ENCODE results near the gene EPB41L5. TPM values are rescaled to one million over a fixed set of nuclear protein-coding genes. Genes with fewer than 3 reads are reported as not detected.

Gene EPB41L5
- total and polyA plus RNA-seq, 2 experiments from 2014 or later, result 31.1 to 41.7 TPM

DNA sequence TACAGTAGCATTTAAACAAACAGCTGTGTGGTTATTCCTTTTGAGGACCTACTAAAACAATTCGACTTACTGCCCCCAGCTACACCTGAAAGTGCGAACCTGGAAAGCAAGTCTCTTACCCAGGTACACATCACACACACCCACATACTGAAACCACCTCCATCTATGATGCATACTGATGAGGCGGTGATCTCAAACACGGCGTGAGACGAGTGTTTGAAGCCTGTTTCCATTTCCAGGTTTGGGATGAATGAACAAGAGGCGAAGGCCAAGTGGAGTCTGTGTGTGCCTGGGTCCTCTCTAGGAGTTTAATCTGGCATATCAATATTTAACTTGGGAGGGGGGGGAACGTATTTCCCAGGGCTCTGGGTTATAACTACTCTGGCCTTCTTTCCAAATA, 208.7 kb downstream of the EPB41L5 start:
- Histone ChIP-seq H3K27ac (no peak overlapping the region), H3K4me2 (no peak overlapping the region), H3K27me3 (no peaks in the 10 kb centered on the region), H3K36me3 (replicated peaks; ENCODE audit: insufficient read depth, low read depth) (no peaks in the 10 kb centered on the region), H2AFZ (no peak overlapping the region), H3K4me3 (no peak overlapping the region), H3K9me2 (replicated peaks; ENCODE audit: insufficient read depth) (no peaks in the 10 kb centered on the region), H4K20me1 (ENCODE audit: insufficient read depth, poor library complexity, severe bottlenecking) (no peaks in the 10 kb centered on the region), H3K4me1 (ENCODE audit: insufficient read depth) (peaks cover 15% of the 10 kb centered on the region), H3K9me3 (ENCODE audit: low read depth) (peaks cover 4% of the 10 kb centered on the region), H3K79me2 (peaks cover 22% of the 10 kb centered on the region)
- TF ChIP-seq EZH2 (IDR thresholded peaks at IDR 0.05; ENCODE audit: borderline replicate concordance) (no peak), EZH2phosphoT487 (IDR thresholded peaks at IDR 0.05; ENCODE audit: low read depth, severe bottlenecking, unreplicated experiment) (no peak)
- TF ChIP-seq, protein P1, sequence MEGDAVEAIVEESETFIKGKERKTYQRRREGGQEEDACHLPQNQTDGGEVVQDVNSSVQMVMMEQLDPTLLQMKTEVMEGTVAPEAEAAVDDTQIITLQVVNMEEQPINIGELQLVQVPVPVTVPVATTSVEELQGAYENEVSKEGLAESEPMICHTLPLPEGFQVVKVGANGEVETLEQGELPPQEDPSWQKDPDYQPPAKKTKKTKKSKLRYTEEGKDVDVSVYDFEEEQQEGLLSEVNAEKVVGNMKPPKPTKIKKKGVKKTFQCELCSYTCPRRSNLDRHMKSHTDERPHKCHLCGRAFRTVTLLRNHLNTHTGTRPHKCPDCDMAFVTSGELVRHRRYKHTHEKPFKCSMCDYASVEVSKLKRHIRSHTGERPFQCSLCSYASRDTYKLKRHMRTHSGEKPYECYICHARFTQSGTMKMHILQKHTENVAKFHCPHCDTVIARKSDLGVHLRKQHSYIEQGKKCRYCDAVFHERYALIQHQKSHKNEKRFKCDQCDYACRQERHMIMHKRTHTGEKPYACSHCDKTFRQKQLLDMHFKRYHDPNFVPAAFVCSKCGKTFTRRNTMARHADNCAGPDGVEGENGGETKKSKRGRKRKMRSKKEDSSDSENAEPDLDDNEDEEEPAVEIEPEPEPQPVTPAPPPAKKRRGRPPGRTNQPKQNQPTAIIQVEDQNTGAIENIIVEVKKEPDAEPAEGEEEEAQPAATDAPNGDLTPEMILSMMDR (IDR thresholded peaks at IDR 0.05; ENCODE audit: poor library complexity), result no peak
- no peak for DNase-seq (ENCODE audit: low spot score)
- 95% methylated on average over 8 of the region's 8 CpGs for WGBS (ENCODE audit: low lambda C conversion rate, missing lambda C conversion rate)

DNA sequence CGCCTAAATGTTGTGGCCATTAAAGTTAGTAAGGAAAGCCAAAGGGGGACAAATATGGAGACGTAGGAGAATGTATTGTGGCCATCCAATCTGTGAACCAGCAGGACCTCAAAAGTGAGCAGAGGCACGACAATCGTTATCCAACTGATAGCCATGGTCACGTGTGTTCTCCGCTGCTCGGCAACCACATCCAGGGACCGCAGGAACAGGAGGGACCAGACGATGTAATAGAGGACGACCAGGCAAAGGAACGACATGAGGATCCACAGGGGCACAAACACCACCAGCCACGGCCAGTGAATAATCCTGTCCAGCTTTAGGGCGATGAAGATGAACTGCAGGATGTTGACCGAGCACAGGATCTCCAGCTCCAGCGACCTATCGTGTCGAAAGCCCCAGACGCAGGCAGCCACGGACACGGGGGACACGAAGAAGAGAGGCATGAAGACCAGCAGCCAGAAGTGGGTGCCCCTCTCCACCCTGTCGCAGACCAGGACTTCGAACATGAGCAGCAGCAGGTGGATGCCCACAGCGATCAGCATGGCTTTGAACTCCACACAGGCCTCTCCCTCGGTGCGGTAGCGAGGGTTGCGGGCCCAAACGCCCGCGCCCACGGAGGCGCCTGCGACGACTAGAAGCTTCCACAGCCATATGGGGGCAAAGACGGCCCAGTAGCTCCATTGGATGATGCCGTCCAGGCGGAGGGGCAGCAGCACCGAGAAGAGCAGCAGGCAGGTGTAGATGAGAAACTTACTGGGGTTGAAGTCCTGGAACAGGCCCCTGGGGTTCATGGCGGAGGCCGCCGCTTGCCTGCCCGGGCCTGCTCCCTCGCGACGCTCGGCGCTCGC, 209.5 kb downstream of the EPB41L5 start:
- H2AFZ ChIP-seq, result peak overlapping the region; percentile 83
- no peaks in the 10 kb centered on the region for H3K36me3 ChIP-seq (replicated peaks; ENCODE audit: insufficient read depth, low read depth)
- H3K9me2 ChIP-seq (replicated peaks; ENCODE audit: insufficient read depth), result no peaks in the 10 kb centered on the region
- H3K9me3 ChIP-seq (ENCODE audit: low read depth), result peaks cover 4% of the 10 kb centered on the region
- no peak for DNase-seq (ENCODE audit: low spot score)
- peaks cover 22% of the 10 kb centered on the region for H3K79me2 ChIP-seq
- no peaks in the 10 kb centered on the region for H3K27me3 ChIP-seq
- no peaks in the 10 kb centered on the region for H4K20me1 ChIP-seq (ENCODE audit: insufficient read depth, poor library complexity, severe bottlenecking)
- TF ChIP-seq, protein P1 (IDR thresholded peaks at IDR 0.05; ENCODE audit: poor library complexity), result no peak
- no peak for TF ChIP-seq EZH2phosphoT487 (IDR thresholded peaks at IDR 0.05; ENCODE audit: low read depth, severe bottlenecking, unreplicated experiment)
- no peak for TF ChIP-seq EZH2 (IDR thresholded peaks at IDR 0.05; ENCODE audit: borderline replicate concordance)
- peak overlapping the region; percentile 94 for H3K4me2 ChIP-seq
- peak overlapping the region; percentile 96 for H3K27ac ChIP-seq
- peaks cover 15% of the 10 kb centered on the region for H3K4me1 ChIP-seq (ENCODE audit: insufficient read depth)
- peak overlapping the region; percentile 84 for H3K4me3 ChIP-seq
- 83% methylated on average over 47 of the region's 49 CpGs for WGBS (ENCODE audit: low lambda C conversion rate, missing lambda C conversion rate)

DNA sequence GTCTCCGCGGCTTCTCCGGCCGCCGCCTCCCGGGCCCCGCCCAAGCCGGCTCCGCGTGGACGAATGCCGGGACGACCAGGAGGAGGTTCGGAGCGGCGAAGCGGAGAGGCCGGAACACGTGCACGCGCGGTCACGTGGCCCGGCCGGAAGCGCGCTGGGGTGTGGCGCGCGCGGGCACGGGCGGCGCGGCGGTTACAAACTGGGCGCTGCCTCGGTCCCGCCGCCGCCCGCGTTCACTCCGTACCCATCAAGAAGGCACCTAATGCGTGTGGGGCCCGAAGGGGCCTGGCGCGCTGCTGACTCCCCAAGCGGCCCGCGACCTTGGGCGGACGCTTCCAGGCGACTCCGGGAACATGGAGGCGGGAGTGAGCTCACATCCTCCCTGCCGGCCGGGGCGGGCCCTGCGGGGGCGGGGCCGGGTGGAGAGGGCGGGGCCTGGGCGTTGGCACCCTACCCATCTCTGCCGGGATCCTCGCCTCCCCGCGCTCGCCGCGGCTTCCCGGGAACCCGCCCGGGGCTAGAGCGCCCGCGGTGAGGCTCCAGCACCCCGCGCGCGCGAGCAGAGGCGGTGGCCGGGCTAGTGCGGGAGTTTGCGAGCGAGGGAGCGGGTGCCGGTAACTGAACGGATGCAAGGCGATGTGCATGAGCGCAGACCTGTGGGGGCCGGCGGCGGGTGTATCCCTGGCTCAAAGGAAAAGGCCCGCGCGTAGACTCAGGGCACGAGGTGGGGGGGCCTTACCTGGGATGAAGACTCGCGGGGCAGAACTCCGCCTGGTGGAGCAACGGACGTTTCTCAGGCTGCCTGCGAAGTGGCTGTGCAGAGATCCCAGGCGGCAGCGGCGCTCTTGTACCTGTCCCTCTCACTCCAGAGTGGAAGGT, 210.4 kb downstream of the EPB41L5 start, which contains the start of gene TMEM185B:
Gene TMEM185B (minus strand): TSS at position 367 of the 879 bp plus-strand sequence. CDS start 424 bp downstream, outside the sequence.
- H3K9me3 ChIP-seq (ENCODE audit: low read depth), result peaks cover 4% of the 10 kb centered on the region
- peaks cover 15% of the 10 kb centered on the region for H3K4me1 ChIP-seq (ENCODE audit: insufficient read depth)
- H3K4me3 ChIP-seq, result peak within 1 kb of the TSS; percentile 84
- H3K79me2 ChIP-seq, result peaks cover 22% of the 10 kb centered on the region
- H3K36me3 ChIP-seq (replicated peaks; ENCODE audit: insufficient read depth, low read depth), result no peaks in the 10 kb centered on the region
- H3K4me2 ChIP-seq, result peak within 1 kb of the TSS; percentile 94
- peak within 1 kb of the TSS; percentile 96 for H3K27ac ChIP-seq
- H3K27me3 ChIP-seq, result no peaks in the 10 kb centered on the region
- no peaks in the 10 kb centered on the region for H3K9me2 ChIP-seq (replicated peaks; ENCODE audit: insufficient read depth)
- 5% methylated on average over 56 of the region's 108 CpGs for WGBS (ENCODE audit: low lambda C conversion rate, missing lambda C conversion rate)
- peak within 1 kb of the TSS; percentile 83 for H2AFZ ChIP-seq
- peak; percentile 93 for DNase-seq (ENCODE audit: low spot score)
- no peaks in the 10 kb centered on the region for H4K20me1 ChIP-seq (ENCODE audit: insufficient read depth, poor library complexity, severe bottlenecking)
- TF ChIP-seq, protein P1 (IDR thresholded peaks at IDR 0.05; ENCODE audit: poor library complexity), result peak; percentile 44
- no peak for TF ChIP-seq EZH2 (IDR thresholded peaks at IDR 0.05; ENCODE audit: borderline replicate concordance)

Measured in hepatocyte (in vitro differentiated cells).